Occipital lobe (tissue), 3 donors: ENCODE results near the gene C1orf56. TPM values are rescaled to one million over a fixed set of nuclear protein-coding genes. Genes with fewer than 3 reads are reported as not detected.
"Not testable (repeated sequence)": the region's sequence is repeated elsewhere in the genome, so short reads cannot be mapped to it uniquely, and the experiment has no call there.

Source experiments
- DNase-seq: peaks from one replicate; lab custom pipeline; 2025; lab: John Stamatoyannopoulos, UW
- small RNA-seq: library from RNA; depleted of rRNA; stranded (forward); fragments of <200 nt; gene quantifications from one replicate; pipeline ENCODE3, GENCODE V24; 2014
- total RNA-seq: library from RNA; depleted of rRNA; stranded (reverse); fragments of >200 nt; gene quantifications from one replicate; pipeline ENCODE4 v1.2.3, GENCODE V29; 2014

The C1orf56 gene
- total RNA-seq, 1 donor from 2014 or later = 3.4 TPM

GRCh38 chr1:151060657-151061421 is 13.3 kb downstream of the C1orf56 start:
- DNase-seq = no peak

GRCh38 chr1:151061704-151062103 is 14.2 kb downstream of the C1orf56 start:
- no peak for DNase-seq

GRCh38 chr1:151062741-151063371 is 15.3 kb downstream of the C1orf56 start:
- no peak for DNase-seq

- no peak for DNase-seq
These were observed 17.6 kb downstream of the C1orf56 start for GRCh38 chr1:151065089-151065645.

GRCh38 chr1:151067185-151067584 is 19.6 kb downstream of the C1orf56 start:
- DNase-seq = no peak

GRCh38 chr1:151069103-151069486 is 21.5 kb downstream of the C1orf56 start:
- DNase-seq = no peak

- DNase-seq = peak; percentile 82
These were observed 23.1 kb downstream of the C1orf56 start, which contains the start of gene GABPB2 for GRCh38 chr1:151070474-151071276. Gene GABPB2 (plus strand): TSS chr1:151070761. CDS start chr1:151088190, 17,429 bp downstream.

- DNase-seq = no peak
These were observed 24.7 kb downstream of the C1orf56 start for GRCh38 chr1:151072224-151072623.

DNA sequence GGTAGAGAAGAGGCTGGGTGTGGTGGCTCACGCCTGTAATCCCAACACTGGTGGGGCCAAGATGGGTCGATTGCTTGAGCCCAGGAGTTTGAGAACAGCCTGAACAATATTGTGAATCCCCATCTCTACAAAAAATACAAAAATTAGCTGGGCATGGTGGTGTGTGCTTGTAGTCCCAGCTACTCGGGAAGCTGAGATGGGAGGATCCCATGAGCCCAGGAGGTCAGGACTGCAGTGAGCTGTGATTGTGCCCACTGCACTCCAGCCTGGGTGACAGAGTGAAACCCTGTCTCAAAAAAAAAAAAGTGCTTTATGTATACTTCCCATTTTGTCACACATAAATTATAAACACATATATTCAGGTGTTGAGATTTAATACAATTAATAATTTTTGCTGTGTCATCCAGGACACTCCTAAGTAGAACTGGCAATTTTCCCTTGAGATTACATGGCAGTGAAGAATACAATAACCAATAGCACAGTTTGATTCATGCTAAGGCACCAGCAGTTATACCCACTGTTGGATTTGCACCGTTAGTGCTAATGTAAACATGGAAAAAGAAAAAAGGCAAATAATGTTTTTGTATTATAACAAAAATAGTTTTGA is 38.5 kb downstream of the C1orf56 start:
- DNase-seq = no peak

- not testable (repeated sequence) for DNase-seq
These were observed 49.9 kb downstream of the C1orf56 start for GRCh38 chr1:151097426-151097825.

DNA sequence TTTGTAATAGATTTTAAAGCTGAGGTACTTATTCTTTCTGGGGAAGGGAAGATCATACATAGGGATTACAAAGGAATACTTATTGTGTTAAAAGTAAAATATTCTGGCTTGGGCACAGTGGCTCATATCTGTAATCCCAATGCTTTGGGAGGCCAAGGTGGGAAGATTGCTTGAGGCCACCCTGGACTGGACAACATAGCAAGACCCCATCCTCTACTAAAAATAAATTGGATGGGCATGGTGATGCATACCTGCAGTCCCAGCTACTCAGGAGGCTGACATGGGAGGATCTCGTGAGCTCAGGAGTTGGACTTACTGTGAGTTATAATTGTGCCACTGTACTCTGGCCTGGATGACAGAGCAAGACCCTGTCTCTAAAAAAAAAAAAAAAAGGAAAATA is 50.6 kb downstream of the C1orf56 start:
- no peak for DNase-seq

Small RNA genes within 50 kb of the gene (small RNA-seq; reads per million reads assigned to genes)
- gene RNU6-884P = not detected

Other genes starting within 250 kb of the C1orf56 start
- gene CTSK, start 239.5 kb upstream of the C1orf56 start, total RNA-seq = 7.2 TPM
- 20.0 TPM for gene ARNT, start 171.2 kb upstream of the C1orf56 start, total RNA-seq
- not detected for gene CTXND2, start 160.6 kb upstream of the C1orf56 start, total RNA-seq
- gene SETDB1, start 121.4 kb upstream of the C1orf56 start, total RNA-seq = 51.5 TPM
- 35.6 TPM for gene CERS2, start 72.9 kb upstream of the C1orf56 start, total RNA-seq
- gene ANXA9, start 65.5 kb upstream of the C1orf56 start, total RNA-seq = not detected
- gene MINDY1, start 40.8 kb upstream of the C1orf56 start, total RNA-seq = 10.5 TPM
- gene PRUNE1, start 39.3 kb upstream of the C1orf56 start, total RNA-seq = 25.3 TPM
- gene BNIPL, start 11.2 kb upstream of the C1orf56 start, total RNA-seq = 0.16 TPM
- gene CDC42SE1, start 11.9 kb downstream of the C1orf56 start, total RNA-seq = 33.4 TPM
- gene MLLT11, start 12.6 kb downstream of the C1orf56 start, total RNA-seq = 77.2 TPM
- 12.6 TPM for gene GABPB2, start 23.0 kb downstream of the C1orf56 start, total RNA-seq
- 18.6 TPM for gene SEMA6C, start 98.9 kb downstream of the C1orf56 start, total RNA-seq
- 0.78 TPM for gene TNFAIP8L2, start 108.9 kb downstream of the C1orf56 start, total RNA-seq
- gene LYSMD1, start 118.2 kb downstream of the C1orf56 start, total RNA-seq = 16.4 TPM
- gene SCNM1, start 118.4 kb downstream of the C1orf56 start, total RNA-seq = 35.6 TPM
- gene TMOD4, start 128.2 kb downstream of the C1orf56 start, total RNA-seq = not detected
- gene VPS72, start 142.4 kb downstream of the C1orf56 start, total RNA-seq = 75.3 TPM
- gene PIP5K1A, start 150.8 kb downstream of the C1orf56 start, total RNA-seq = 56.3 TPM
- gene PSMD4, start 207.0 kb downstream of the C1orf56 start, total RNA-seq = 82.0 TPM
- gene ZNF687, start 234.5 kb downstream of the C1orf56 start, total RNA-seq = 6.9 TPM